GM12878 (cell line): ENCODE results near the gene PCSK1N. TPM values are rescaled to one million over a fixed set of nuclear protein-coding genes. Genes with fewer than 3 reads are reported as not detected.

ENCODE experiments used
- ATAC-seq: fragments of 200-7000 bp; cut with Tn5 transposase; 3 replicates; pipeline ENCODE4 v1.9.1; 2020; ENCODE audit warnings: mild to moderate bottlenecking, moderate library complexity
- BruUV-seq: library from RNA; stranded (reverse); fragments of 400-500 nt; replicated peaks from 2 replicates; lab custom pipeline; 2021; lab: Mats Ljungman, UMichigan
- CTCF ChIA-PET: fragments of 300-600 bp; sonication (Branson Sonifier 250); formaldehyde crosslinking; extraction: SDS; loops from one replicate; lab custom pipeline; 2021; ENCODE audit warnings: inconsistent platforms; lab: Yijun Ruan, JAX
- POLR2A ChIA-PET: fragments of 350-600 bp; formaldehyde crosslinking; extraction: SDS; loops from one replicate; lab custom pipeline; 2021; ENCODE audit warnings: inconsistent platforms; lab: Charles Lee
- RAD21 ChIA-PET: fragments of 300-600 bp; sonication (Branson Sonifier 250); formaldehyde crosslinking; loops from one replicate; lab custom pipeline; 2023; ENCODE audit warnings: antibody characterized with exemption; ENCODE audit not compliant: unreplicated experiment; lab: Charles Lee
- SMC1A ChIA-PET: fragments of 300-600 bp; sonication (Branson Sonifier 250); formaldehyde crosslinking; loops from one replicate; lab custom pipeline; 2023; ENCODE audit not compliant: unreplicated experiment, uncharacterized antibody; lab: Charles Lee
- DNase-seq: peaks from one replicate; pipeline ENCODE4 v3.0.0-alpha.2; 2011; ENCODE audit warnings: low read depth, low spot score
- FAIRE-seq: peaks from 3 replicates; lab custom pipeline; 2011; peaks lifted over from hg19 to GRCh38; lab: Jason Lieb, UNC
- H2AFZ ChIP-seq: 2 replicates; pipeline ENCODE4 v1.6.0; 2011; ENCODE audit warnings: low read depth, low read length, control low read depth; ENCODE audit not compliant: control insufficient read depth
- H3K27ac ChIP-seq: 2 replicates; pipeline ENCODE4 v1.5.1; 2011; ENCODE audit warnings: control low read depth; ENCODE audit not compliant: control insufficient read depth, insufficient read depth
- H3K27me3 ChIP-seq, 2 experiments: replicated peaks in 1 of 2; 2 replicates each; pipeline versions ENCODE4 v1.6.0 to v1.6.1; 2011; ENCODE audit warnings: low read length in 1 of 2; ENCODE audit not compliant: control insufficient read depth in 2 of 2, insufficient read depth in 2 of 2
- H3K36me3 ChIP-seq, 2 experiments: 2 replicates each; pipeline ENCODE4 v1.5.1; 2011; ENCODE audit warnings: low read length in 1 of 2; ENCODE audit not compliant: control insufficient read depth in 2 of 2, insufficient read depth in 2 of 2
- H3K4me1 ChIP-seq: 2 replicates; pipeline ENCODE4 v1.6.1; 2011; ENCODE audit warnings: mild to moderate bottlenecking, low read length, moderate library complexity, mixed read lengths; ENCODE audit not compliant: control insufficient read depth, insufficient read depth
- H3K4me2 ChIP-seq: 2 replicates; pipeline ENCODE4 v1.6.0; 2011; ENCODE audit warnings: control low read depth; ENCODE audit not compliant: control insufficient read depth, insufficient read depth
- H3K4me3 ChIP-seq: fragments of 200-600 bp; sonication (generic); 2 replicates; pipeline ENCODE4 v1.5.1; 2016
- H3K79me2 ChIP-seq: 2 replicates; pipeline ENCODE4 v1.6.0; 2011; ENCODE audit warnings: low read length; ENCODE audit not compliant: control insufficient read depth, insufficient read depth
- H3K9ac ChIP-seq: 2 replicates; pipeline ENCODE4 v1.8.0; 2011; ENCODE audit warnings: low read length, control low read depth, mixed read lengths; ENCODE audit not compliant: control insufficient read depth, insufficient read depth
- H3K9me3 ChIP-seq: replicated peaks from 3 replicates; pipeline ENCODE4 v1.5.1; 2011; ENCODE audit warnings: mild to moderate bottlenecking, low read length; ENCODE audit not compliant: control insufficient read depth, insufficient read depth
- H4K20me1 ChIP-seq: 2 replicates; pipeline ENCODE4 v1.6.0; 2011; ENCODE audit not compliant: control insufficient read depth, insufficient read depth
- CHD1 ChIP-seq: IDR thresholded peaks from 2 replicates; pipeline ENCODE4 v1.6.1; 2012; ENCODE audit warnings: low read depth, low read length, improper control_type of control experiment
- CHD2 ChIP-seq: IDR thresholded peaks from 2 replicates; pipeline ENCODE4 v1.6.1; 2011; ENCODE audit warnings: low read depth, low read length, improper control_type of control experiment, borderline replicate concordance
- CHD4 ChIP-seq: fragments of 200-600 bp; sonication (generic); IDR thresholded peaks from 2 replicates; pipeline ENCODE4 v1.6.1; 2016; ENCODE audit warnings: mild to moderate bottlenecking
- EZH2 ChIP-seq: IDR thresholded peaks from 2 replicates; pipeline ENCODE4 v1.6.1; 2012; ENCODE audit warnings: low read depth, mild to moderate bottlenecking, control low read depth, inconsistent platforms, low read length, borderline replicate concordance; ENCODE audit not compliant: control insufficient read depth
- FOS ChIP-seq: IDR thresholded peaks from 3 replicates; pipeline ENCODE4 v1.6.1; 2011; ENCODE audit warnings: borderline replicate concordance; ENCODE audit not compliant: insufficient read length; ENCODE audit errors: extremely low read depth
- KLF5 ChIP-seq: fragments of 450-650 bp; IDR thresholded peaks from 2 replicates; pipeline ENCODE4 v1.6.1; 2014; ENCODE audit warnings: mild to moderate bottlenecking; ENCODE audit not compliant: partially characterized antibody
- NFYA ChIP-seq: IDR thresholded peaks from 2 replicates; pipeline ENCODE4 v1.6.1; 2011; ENCODE audit warnings: low read depth, mild to moderate bottlenecking, low read length, improper control_type of control experiment, borderline replicate concordance
- PAX5 ChIP-seq: IDR thresholded peaks from 2 replicates; pipeline ENCODE4 v1.6.1; 2011; ENCODE audit warnings: low read depth, low read length, borderline replicate concordance
- RBBP5 ChIP-seq: fragments of 200-600 bp; sonication (generic); conservative IDR thresholded peaks from 2 replicates; pipeline ENCODE4 v1.6.1; 2016
- SRF ChIP-seq, 2 experiments: IDR thresholded peaks; 2 replicates each; pipeline ENCODE4 v1.6.1; 2011; ENCODE audit warnings: low read depth in 2 of 2, low read length in 2 of 2, mild to moderate bottlenecking in 1 of 2, moderate library complexity in 1 of 2
- WGBS: methylation state at CpG from one replicate; pipeline ENCODE4 v1.1.6; 2016; ENCODE audit warnings: low lambda C conversion rate; ENCODE audit not compliant: insufficient replicate concordance, insufficient coverage; ENCODE audit errors: missing lambda C conversion rate; 5-methylcytosine and 5-hydroxymethylcytosine counted together
- in situ Hi-C: fragments of 300-500 bp; cut with MboI; formaldehyde crosslinking; loops from 9 replicates; pipeline ENCODE4 v1.14.3; 2018; ENCODE audit warnings: mixed read lengths
- intact Hi-C: fragments of 100-400 bp; cut with micrococcal nuclease; formaldehyde crosslinking; loops from one replicate; pipeline ENCODE4 v1.14.2; 2022; ENCODE audit not compliant: unreplicated experiment
- polyA plus RNA-seq, 11 experiments: library from polyadenylated mRNA; depleted of rRNA in 4 of 11; unstranded in 6 of 11; stranded (reverse) in 5 of 11; fragments of >200 nt; fragmentation: Nextera tagmentation in 4 of 11; fragmentation: Illumina TruSeq in 1 of 11; extraction: Ambion mirVana in 4 of 11; extraction: Trizol in 1 of 11; gene quantifications; 1 replicate in 1 of 11; 2 replicates in 10 of 11; pipeline versions ENCODE4 v1.2.1 to v1.2.3, GENCODE V29; 2011 to 2016; ENCODE audit warnings: inconsistent platforms in 2 of 11, missing spikeins in 2 of 11, low read depth in 1 of 11
- total RNA-seq, 4 experiments: library from RNA; depleted of rRNA in 3 of 4; stranded (reverse); fragments of >200 nt in 3 of 4; fragmentation: Illumina TruSeq in 1 of 4; extraction: Trizol in 1 of 4; gene quantifications; 2 replicates each; pipeline versions ENCODE4 v1.2.1 to v1.2.3, GENCODE V29; 2013 to 2021
- TF ChIP-seq, protein P1 (sequence below): fragments of 450-650 bp; IDR thresholded peaks from 2 replicates; pipeline ENCODE4 v1.6.1; 2018; ENCODE audit warnings: borderline replicate concordance, mild to moderate bottlenecking; ENCODE audit not compliant: partially characterized antibody

The PCSK1N gene
- total and polyA plus RNA-seq, 10 of the 15 experiments (the other 5 are each of a cell fraction or from before 2014, with no cell fraction given), result 0.19 TPM; not detected in 9

DNA sequence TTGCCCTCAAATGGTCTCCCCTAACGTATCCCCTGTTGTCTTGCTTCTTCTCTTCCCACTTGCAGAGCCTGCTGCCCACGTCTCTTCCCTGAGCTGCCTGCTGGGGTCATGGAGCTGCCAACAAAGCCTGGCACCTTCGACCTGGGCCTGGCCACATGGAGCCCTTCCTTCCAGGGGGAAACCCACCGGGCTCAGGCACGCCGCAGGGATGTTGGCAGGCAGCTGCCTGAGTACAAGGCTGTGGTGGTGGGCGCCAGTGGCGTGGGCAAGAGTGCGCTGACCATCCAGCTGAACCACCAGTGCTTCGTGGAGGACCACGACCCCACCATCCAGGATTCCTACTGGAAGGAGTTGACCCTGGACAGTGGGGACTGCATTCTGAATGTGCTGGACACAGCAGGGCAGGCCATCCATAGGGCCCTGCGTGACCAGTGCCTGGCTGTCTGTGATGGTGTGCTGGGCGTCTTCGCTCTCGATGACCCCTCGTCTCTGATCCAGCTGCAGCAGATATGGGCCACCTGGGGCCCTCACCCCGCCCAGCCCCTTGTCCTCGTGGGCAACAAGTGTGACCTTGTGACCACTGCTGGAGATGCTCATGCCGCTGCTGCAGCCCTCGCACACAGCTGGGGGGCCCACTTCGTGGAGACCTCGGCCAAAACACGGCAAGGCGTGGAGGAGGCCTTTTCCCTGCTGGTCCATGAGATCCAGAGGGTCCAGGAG, 6.2 kb downstream of the PCSK1N start (continued):
- TF ChIP-seq FOS, result no peak
- TF ChIP-seq PAX5, result no peak
- TF ChIP-seq EZH2, result no peak
- TF ChIP-seq CHD1, result no peak
- no peak for TF ChIP-seq CHD4
- no peak for TF ChIP-seq CHD2

DNA sequence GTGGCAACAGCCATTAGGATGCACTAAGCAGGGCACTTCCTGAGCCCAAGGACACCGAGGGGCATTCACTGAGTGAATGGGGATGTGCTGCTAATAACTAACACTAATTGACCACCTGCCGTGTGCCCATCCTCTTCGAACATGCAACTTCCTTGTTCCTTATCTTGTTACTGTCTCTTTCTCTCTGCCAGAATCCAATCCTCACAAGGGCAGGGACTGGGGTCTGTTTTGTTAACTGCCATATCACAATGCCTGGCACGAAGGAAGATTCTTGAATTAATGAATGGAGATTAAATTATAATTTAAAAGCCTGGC, 7.8 kb downstream of the PCSK1N start:
- CTCF ChIA-PET, result no interaction called here
- POLR2A ChIA-PET, result no interaction called here
- Histone ChIP-seq H4K20me1 (no peaks in the 10 kb centered on the region), H3K9me3 (no peaks in the 10 kb centered on the region; the same call in 2 of the 3 replicates), H3K9ac (no peak overlapping the region), H3K36me3 (no peaks in the 10 kb centered on the region), H3K4me2 (no peak overlapping the region), H3K27me3 (0 out of 4 replicates have a peak, but pooled peaks cover 0 to 2% of the 10 kb centered on the region in 2 experiments), H3K4me1 (no peaks in the 10 kb centered on the region), H2AFZ (no peak overlapping the region), H3K4me3 (no peak overlapping the region), H3K79me2 (no peaks in the 10 kb centered on the region), H3K27ac (no peak overlapping the region)
- WGBS, result 81% methylated on average over 4 of the region's 4 CpGs
- TF ChIP-seq SRF (IDR thresholded peaks at IDR 0.05; ENCODE audit: low read depth in 2 of 2, low read length in 2 of 2), result no peak
- TF ChIP-seq RBBP5, result no peak
- no peak for TF ChIP-seq KLF5
- TF ChIP-seq NFYA, result no peak
- TF ChIP-seq, protein P1, sequence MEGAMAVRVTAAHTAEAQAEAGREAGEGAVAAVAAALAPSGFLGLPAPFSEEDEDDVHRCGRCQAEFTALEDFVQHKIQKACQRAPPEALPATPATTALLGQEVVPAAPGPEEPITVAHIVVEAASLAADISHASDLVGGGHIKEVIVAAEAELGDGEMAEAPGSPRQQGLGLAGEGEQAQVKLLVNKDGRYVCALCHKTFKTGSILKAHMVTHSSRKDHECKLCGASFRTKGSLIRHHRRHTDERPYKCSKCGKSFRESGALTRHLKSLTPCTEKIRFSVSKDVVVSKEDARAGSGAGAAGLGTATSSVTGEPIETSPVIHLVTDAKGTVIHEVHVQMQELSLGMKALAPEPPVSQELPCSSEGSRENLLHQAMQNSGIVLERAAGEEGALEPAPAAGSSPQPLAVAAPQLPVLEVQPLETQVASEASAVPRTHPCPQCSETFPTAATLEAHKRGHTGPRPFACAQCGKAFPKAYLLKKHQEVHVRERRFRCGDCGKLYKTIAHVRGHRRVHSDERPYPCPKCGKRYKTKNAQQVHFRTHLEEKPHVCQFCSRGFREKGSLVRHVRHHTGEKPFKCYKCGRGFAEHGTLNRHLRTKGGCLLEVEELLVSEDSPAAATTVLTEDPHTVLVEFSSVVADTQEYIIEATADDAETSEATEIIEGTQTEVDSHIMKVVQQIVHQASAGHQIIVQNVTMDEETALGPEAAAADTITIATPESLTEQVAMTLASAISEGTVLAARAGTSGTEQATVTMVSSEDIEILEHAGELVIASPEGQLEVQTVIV, result no peak
- in situ Hi-C loops (loop anchor here (5.0 to 10.0 kb wide), 2 partner anchors 35 to 53 kb away; no protein-coding TSS in a partner anchor), intact Hi-C loops (no loop called here)
- SMC1A ChIA-PET, result no interaction called here
- ATAC-seq, result no peak
- BruUV-seq, result no TSS peak
- DNase-seq, result no peak
- FAIRE-seq, result no peak
- RAD21 ChIA-PET, result no interaction called here
